Stimulated activated CD4-positive, alpha-beta T cell treated with anti-CD3 and anti-CD28 coated beads, Interleukin-12 subunit alpha, Interleukin-12 subunit beta, amount 100 ng/mL, for 48 hours (primary cell): Measurements from ENCODE around the gene MYH6.
"Not testable (repeated sequence)": the region's sequence is repeated elsewhere in the genome, so short reads cannot be mapped to it uniquely, and the experiment has no call there.

ENCODE experiments used
- DNase-seq, 3 donors: peaks; one replicate each; pipeline ENCODE4 v3.0.0-alpha.2; 2020; ENCODE audit warnings: low read depth in 2 of 3, low spot score in 1 of 3

MYH6 gene

DNA sequence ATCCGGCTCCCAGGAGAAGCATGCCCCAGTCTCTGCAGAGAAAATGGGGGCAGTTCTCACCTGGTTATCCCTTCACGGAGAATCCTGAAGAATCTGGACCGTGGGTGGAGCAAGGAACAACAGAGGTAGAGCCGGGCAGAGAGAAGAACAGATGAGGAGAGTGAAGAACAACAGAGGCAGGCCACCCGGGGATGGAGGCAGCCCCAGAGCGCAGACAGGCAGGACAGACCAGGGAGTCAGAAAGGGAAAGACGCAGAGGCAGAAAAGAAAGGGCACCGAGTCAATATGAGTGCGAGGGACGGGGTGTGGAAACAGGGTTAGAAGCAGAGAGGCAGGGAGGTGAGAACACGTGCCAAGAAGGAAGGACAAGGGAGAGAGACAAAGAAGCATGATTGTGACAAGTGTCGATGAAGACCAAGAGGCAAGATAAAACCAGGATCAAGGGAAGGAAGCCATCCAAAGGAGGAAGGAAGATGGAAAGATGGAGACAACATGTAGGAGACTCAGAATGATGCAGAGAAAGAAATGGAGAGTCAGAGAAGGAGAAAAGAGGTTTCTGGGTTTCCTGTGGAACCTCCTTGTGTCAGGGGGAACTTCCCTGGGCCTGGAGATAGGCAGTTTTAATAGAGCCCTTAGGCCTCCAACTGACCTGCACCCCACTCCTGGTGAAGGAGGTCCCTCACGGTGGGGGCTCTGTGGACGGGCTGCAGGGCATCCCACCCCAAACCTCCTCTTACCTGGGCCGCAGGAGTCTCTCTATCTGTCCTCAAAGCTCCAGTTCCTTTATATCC, at the start of gene MYH6:
Gene MYH6, minus strand, starts transcription at position 758 of the 791 bp plus-strand sequence. CDS start 1,050 bp downstream, outside the sequence.
- DNase-seq = no peak

DNA sequence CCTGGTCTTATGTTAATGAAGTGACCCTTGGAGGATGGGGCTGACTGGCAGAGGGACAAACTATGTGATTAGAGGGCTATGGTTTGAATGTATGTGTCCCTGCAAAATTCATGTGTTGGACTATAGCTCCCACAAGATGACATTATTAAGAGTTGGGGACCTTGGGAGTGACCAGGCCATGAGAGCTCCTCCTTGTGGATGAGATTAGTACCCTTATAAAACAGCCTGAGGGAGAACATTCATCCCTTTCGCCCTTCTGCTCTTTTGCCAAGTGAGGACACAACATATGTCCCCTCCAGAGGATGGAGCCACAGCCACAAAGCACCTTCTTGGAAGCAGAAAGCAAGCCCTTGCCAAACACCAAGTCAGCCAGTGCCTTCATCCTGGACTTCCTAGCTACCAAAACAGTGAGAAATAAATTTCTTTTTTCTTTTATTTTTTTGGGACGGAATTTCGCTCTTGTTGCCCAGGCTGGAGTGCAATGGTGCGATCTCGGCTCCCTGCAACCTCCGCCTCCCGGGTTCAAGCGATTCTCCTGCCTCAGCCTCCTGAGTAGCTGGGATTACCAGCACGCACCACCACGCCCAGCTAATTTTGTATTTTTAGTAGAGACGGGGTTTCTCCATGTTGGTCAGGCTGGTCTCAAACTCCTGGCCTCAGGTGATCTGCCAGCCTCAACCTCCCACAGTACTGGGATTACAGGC, 49.0 kb upstream of the MYH6 start:
- not testable (repeated sequence) for DNase-seq

DNA sequence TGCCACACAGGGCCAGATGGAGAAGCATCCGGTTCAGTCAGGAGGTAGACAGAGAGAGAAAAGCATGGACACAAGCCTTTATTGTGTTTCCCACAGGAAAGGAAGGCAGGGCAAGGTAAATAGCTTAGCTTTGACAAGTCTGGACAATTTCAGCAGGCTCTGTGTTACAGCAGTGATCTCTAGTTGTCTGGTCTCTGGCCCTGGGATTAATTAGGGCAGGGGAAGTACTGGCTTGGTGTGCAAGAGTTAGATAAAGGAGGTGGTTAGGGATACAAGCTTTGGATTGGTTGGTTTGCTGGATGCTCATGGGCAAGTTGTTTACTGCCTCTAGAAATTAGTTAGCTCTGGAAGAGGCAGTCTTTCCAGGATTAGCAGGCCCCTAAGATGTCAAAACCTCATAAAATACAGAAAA, 46.4 kb upstream of the MYH6 start:
- DNase-seq = no peak

DNA sequence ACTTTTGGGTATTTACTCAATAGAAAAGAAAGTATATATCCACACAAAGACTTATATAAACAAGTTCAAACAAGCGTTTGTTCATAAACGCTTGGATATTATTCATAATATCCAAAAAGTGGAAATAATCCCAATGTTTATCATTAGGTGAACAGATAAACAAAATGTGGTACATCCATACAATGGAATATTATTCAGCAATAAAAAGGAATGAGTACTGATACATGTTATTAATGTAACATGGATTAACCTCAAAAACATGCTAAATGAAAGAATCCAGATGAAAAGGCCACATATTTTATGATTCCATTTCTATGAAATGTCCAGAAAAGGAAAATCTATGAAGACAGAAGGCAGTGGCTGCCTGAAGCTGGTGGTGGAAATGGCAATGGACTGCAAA, 44.2 kb upstream of the MYH6 start:
- DNase-seq = no peak

DNA sequence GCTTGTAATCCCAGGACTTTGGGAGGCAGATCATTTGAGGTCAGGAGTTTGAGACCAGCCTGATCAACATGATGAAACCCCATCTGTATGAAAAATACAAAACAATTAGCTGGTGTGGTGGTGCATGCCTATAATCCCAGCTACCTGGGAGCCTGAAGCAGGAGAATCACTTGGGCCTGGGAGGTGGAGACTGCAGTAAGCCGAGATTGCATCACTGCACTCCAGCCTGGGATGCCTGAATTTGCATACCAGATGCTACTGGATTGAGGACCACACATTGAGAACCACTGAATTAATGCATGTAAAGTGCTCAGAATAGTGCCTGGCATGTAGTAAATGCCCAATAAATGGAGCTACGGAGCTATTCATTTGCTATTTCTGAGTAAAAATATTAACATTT, 42.3 kb upstream of the MYH6 start:
- DNase-seq = no peak

DNA sequence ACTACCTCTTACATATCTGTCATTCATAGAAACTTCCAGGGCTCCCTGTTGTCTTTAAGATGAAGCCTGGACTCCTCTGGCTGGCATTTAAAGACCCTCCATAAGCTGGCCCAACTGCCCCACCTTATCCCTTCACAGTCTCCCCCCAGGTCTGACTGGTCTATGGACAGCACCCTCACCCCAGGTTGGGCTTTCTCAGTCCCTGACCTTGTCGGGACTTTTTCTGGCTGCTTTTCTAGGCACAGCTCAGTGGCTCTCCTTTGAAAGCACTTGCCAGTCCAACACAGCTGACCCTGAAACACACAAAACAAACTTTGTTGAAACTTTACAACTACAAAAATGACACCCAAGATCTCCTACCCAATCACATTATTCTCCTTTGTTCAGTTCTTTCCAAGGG, 41.2 kb upstream of the MYH6 start:
- no peak for DNase-seq

DNA sequence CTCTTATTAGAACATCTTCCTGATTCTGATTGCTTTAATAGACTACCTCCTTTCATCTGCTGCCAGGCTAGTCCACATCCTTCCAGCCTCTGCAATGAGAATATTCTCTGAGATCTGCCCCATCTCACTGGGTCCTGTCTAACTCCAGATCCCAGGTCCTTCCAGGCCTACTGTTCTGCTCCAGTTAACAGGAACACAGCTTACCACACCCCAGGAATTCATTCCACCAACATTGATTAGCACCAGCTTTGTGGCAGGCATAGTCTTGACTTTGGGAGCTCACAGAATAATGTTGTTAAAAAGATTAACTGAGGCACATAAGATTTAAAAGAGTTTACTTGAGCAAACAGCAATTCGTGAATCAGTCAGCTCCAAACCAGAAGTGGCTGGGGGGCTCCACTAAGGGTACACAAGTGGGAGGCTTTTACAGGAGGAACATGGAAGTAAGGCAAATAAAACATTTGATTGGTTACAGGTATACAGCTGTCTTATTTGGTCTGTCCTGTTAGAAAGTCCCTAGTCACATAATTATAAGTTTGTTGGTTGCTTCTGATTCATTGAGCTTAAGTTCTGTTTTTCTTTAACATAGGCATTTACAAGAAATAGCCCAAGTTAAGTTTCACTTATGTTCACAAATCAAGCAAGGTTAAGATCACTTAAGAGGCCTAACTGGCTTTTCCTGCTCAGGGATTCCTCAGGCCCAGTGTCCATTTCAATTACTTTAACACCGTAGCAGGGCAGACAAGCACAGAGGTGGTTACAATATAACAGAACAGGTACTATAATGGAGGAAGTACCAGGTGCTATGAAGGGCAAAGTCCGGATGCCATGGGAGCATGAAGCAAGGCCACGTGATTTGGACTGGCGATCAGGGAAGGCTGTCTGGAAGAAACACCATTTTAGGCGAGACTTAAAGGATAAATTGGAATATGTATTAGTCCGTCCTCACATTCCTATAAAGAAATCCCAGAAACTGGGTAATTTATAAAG, 39.6 kb upstream of the MYH6 start:
- DNase-seq = no peak

DNA sequence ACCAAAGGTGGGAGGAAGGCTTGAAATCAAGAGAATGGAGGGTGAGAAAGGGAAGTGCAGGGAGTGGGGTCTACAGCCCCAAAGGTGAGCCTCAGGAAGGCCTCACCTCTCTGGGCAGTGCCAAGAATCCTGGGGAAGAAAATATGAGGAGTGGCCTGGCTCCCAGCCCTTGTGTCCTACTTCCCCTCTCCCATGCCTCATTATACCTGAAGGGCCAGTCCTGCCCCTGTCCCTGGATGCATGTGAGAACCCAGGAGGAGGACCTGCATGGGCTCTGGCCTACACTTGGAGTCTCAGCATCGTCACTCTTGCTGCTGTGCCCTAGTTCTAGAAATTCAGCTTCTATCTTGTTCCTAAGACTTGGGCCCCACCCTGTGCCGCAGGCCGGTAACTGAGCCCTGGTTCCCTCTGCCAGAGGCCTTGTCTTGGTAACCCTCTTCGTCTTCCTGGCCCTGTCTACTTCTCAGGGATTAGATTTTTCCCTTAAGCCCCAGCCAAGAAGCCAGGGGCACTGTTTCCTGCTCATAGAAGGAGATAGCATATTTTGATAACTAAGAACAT, 38.3 kb upstream of the MYH6 start:
- no peak for DNase-seq

DNA sequence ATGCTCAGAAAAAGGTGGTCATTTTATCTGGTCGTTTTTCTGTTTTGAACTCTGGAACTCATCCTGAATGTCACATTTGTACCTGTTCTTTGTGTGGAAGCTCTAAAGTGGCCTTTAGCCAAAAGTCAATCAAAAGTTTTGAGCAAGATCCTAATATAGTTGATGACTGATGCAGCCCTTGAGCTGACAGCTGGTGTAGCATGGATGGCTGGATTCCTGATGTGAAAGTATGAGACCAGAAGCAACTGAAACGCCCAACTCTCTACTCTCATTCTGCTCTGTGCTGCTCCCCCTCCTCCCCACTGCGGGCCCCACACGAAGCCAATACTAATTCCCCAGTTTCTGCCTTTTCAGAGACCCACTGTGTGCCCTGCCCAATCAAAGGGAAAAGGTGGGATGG, 37.7 kb upstream of the MYH6 start:
- DNase-seq = no peak

DNA sequence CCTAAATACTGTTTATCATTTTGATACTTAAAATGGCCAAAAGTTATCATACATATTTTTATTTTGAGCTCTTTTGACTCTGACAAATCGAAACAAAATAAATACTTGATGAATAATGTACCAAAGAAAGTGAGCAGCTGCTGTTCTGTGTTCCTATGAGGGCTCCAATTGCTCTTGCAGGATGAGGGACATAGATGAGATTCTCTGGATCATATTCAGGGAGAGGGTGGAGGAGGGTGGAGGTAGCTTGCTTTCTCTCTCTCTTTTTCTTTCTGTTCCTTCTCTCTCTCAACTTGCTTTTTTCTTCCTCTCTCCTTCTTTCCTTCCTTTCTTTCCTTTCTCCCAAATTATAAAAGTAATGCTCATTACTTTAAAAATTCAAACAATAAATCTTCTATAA, 36.2 kb upstream of the MYH6 start:
- no peak for DNase-seq

DNA sequence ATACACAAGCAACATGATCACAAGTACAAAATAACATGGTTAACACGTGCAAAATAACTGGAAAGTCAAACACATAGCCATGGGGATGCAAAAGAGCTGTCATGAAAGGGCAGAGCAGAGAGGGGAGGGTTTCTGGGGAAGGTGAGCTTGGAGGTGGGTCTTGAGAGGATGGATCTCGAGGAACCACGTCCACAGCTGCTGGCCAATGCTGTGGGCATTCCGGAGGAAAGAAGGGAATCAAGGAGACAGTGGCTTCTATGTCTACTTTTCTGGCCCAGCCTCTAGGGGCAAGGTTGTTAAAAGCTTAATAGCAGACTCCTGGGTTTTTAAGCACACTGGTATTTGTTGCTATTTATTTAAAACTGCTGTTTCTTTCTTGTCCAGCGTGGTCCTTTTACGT, 35.8 kb upstream of the MYH6 start:
- DNase-seq = no peak

DNA sequence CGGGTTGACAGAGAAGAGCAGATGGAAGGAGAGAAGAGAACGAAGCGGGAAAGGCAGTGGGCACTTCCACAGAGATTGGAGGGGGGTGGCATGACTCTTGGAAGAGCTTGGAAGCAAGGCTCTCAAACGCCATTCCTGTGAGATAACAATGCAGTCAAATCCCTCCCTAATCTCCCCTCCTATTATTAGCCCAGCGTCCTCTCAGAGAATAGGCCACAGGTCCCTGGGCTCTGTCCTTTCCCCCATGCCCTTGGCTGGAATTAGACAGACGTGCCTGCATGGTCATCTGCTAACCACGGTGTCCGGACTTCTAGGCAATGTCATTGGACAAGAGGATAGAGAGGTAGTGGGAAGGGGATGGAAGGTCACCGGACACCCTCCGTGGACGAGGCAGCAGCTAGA, 35.3 kb upstream of the MYH6 start:
- no peak for DNase-seq

DNA sequence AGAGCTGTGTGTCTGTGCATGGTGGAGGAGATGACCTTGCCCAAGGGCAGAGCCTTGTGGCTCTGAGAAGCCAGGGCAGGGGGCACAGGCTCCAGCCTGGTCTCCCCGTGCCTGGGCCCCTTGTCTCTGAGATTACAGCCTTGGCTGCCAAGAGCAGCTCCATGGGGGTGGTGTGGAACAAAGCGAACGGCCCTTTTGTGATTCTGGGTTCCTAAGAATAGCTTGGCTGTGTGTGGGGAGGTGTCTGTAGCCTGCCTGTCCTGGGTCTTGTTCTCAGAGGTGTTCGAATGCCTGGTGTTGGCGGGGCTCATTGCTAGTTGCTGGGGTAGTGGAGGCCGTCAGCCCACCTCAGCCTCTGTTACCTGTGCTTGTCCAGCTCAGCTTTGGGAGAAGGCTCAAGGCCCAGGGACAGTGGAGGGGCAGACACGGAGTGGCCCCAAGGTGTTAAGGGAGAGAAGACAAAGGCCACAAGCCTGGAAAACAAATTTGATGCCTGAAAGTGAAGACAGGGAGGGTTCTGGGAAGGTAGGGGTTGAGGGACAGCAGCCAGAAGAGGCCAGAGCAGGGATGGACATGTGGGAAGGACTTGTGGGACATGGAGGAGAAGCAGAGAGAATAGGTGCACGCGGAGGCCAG, 34.8 kb upstream of the MYH6 start:
- no peak for DNase-seq

DNA sequence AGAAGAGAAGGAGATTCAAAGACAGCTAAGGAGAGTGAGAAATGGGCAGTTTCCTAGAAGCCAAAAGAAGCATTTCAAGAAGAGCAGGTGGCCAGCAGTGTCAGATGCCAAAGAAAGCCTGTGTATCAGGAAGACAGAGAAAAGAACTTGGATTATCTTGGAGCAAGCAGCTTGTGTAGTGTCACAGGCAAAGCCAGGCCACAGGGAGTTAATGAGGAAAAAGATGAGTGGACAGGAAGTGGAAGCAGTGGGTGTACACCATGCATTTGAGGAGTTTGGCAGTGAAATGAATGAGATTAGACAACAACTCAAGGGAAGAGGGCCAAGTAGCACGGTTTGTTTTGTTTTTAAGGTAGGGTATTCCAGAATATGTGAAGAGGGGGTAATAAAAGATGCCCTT, 33.0 kb upstream of the MYH6 start:
- no peak for DNase-seq

DNA sequence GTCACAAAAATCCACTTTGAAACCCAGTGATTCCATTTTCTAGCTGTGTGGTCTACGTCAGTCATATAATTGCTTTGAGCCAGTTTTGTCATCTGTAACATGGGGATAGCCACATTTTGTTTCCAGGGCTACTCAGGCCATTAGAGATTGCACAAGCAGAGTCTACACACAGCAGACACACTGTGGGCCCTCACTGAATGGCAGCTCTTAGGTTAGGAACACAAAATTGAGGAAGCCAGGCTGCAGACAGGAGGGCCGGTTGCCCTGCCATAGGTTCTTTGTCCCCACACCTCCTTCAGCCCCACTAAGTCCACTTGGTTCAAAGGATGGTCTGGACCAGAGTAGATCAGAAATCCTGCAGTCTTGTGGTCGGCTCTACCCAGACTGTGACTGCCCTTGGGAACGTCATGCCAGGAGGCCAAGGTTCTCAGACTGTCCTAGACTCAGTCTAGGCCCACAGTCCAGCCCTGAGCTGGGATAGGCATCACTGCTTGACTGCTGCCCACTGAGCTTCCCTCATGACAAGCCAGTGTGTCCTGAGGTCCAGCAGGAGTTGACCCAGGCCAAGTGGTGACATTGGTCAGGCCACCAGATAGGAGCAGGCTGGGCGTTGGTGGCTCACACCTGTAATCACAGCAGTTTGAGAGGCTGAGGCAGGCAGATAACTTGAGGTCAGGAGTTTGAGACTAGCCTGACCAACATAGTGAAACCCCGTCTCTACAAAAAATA, 31.2 kb upstream of the MYH6 start:
- DNase-seq = no peak

DNA sequence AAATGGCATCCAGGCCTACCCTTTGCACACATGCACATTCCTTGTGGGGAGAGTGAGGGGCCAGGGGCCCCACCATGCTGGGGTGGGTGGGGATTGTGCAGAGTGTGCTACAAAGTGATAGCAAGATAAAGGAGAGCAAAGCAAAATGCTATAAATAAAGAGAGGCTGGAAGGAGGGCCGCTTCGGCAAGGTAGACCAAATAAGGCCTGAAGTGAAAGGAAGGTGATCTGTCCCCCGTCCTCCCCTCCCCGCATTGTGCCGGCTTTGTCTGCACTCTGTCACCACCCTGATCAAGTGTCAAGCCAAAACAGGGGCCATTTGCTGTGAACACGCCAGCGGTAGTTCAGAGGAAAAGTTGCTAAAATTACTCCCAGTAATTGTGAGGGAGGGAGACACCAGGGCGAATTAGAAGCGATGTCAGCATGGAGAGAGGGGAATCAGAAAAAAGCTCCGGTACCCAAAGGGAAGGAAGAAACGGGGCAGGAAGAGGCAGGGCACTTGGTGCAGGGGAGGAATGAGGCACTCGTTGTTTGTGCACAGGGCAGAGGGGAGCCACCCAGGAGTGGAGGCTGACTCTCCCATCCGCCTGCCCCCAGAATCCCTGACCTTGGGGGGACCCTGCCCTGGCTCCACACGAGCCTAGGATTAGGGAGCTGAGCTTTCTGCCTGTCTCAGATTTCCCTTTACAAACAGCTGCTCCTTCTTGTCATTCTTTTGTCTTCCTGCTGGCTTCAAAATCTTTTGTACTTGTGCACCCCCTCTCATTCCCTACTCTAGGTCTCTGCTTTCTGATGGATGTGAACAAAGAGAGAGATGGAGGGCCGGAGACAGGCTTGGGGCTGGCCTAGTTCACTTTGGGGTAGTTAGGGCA, 30.3 kb upstream of the MYH6 start:
- DNase-seq = no peak

DNA sequence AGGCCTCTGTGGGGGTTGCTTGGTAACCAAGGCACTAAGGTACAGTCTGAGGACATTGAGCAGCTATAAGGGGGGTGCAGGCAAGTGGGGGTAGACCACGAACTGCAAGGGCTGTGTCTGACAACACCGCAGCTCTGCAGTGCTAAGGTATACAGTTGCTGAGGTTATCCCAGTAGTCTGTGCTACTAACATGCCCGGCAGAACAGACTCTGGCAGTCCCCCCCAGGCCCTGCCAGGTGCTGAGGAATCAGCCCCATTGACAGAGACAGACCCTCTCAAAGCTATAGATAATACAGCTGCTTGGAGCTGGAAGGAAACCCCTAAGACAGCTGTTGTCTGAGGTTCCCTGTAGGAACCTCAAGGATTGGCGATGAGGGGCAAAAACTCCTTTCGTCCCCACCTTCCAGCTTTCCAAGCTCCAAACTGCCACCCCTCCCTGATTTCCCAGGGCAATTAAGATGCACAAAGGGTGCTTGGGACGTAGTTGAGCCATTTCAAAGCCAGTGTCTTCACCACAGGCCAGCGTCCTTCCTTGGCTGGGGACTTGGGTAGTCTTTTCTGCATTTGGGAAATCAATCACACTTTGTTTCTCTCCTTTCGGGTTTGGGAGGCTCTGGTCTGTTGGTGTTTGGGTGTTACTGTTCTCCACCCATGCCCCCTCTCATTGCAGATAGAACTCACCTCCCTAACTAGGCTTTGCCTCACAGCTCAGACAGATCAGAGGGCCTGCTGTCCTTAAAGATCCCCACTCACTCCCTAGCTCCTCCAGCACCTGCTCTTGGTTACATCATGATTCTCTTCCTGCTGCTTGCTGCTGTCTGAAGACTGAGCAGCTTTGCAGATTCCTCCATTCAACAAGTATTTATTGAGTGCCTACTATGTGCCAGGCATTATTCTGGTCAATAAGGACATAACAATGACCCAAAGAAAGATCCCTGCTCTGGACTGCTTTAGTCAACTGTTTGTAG, 29.3 kb upstream of the MYH6 start:
- DNase-seq = no peak
